CD4-positive, alpha-beta T cell (primary cell): ENCODE measurements around the gene FGFR1OP2. TPM values are rescaled to one million over a fixed set of nuclear protein-coding genes. Genes with fewer than 3 reads are reported as not detected.

Experiments
- ATAC-seq: fragments of 200-7000 bp; cut with Tn5 transposase; one replicate; pipeline ENCODE4 v1.10.0; 2022; ENCODE audit warnings: mild to moderate bottlenecking; ENCODE audit not compliant: poor library complexity
- CTCF ChIA-PET: fragments of 350-600 bp; sonication (Branson Sonifier 250); formaldehyde crosslinking; loops from one replicate; lab custom pipeline; 2021; ENCODE audit warnings: antibody characterized with exemption, inconsistent platforms; lab: Charles Lee
- POLR2A ChIA-PET: fragments of 350-600 bp; sonication (Branson Sonifier 250); formaldehyde crosslinking; loops from one replicate; lab custom pipeline; 2021; ENCODE audit warnings: antibody characterized with exemption, inconsistent platforms; lab: Charles Lee
- DNase-seq, 14 experiments: peaks; one replicate each; pipeline ENCODE4 v3.0.0-alpha.2; 2013 to 2020; ENCODE audit warnings: mixed read lengths in 2 of 14
- H3K27ac ChIP-seq, 2 donors: one replicate each; pipeline versions ENCODE4 v1.5.1 to v1.7.0; 2013; ENCODE audit warnings: low read length in 2 of 2, low read depth in 1 of 2, mild to moderate bottlenecking in 1 of 2
- H3K27me3 ChIP-seq, 2 experiments: 1 replicate in 1 of 2; 2 replicates in 1 of 2; pipeline versions ENCODE4 v1.6.1 to v1.7.0; 2013; ENCODE audit warnings: low read length in 2 of 2, control low read depth in 1 of 2, mild to moderate bottlenecking in 1 of 2, moderate library complexity in 1 of 2; ENCODE audit not compliant: insufficient read depth in 2 of 2, control insufficient read depth in 1 of 2
- H3K36me3 ChIP-seq: one replicate; pipeline ENCODE4 v1.6.1; 2013; ENCODE audit warnings: low read length, control low read depth; ENCODE audit not compliant: insufficient read depth
- H3K4me1 ChIP-seq: one replicate; pipeline ENCODE4 v1.6.1; 2013; ENCODE audit warnings: low read length, control low read depth; ENCODE audit not compliant: insufficient read depth
- H3K4me3 ChIP-seq: one replicate; pipeline ENCODE4 v1.5.1; 2013; ENCODE audit warnings: mild to moderate bottlenecking, low read length, moderate library complexity
- H3K9me3 ChIP-seq, 2 experiments: 1 replicate in 1 of 2; 2 replicates in 1 of 2; pipeline versions ENCODE4 v1.6.1 to v1.7.0; 2013; ENCODE audit warnings: low read length in 2 of 2, mild to moderate bottlenecking in 2 of 2, control low read depth in 1 of 2, moderate library complexity in 1 of 2; ENCODE audit not compliant: control insufficient read depth in 1 of 2, insufficient read depth in 1 of 2
- H3K27ac Mint-ChIP-seq: one replicate; pipeline ENCODE4 v1.8.0; 2020; ENCODE audit warnings: mixed read lengths
- H3K27me3 Mint-ChIP-seq: one replicate; pipeline ENCODE4 v1.8.0; 2021; ENCODE audit warnings: mixed read lengths
- H3K36me3 Mint-ChIP-seq: one replicate; pipeline ENCODE4 v1.8.0; 2021; ENCODE audit warnings: low read depth, mixed read lengths
- H3K4me1 Mint-ChIP-seq: one replicate; pipeline ENCODE4 v1.8.0; 2021; ENCODE audit warnings: low read depth, mixed read lengths
- H3K4me3 Mint-ChIP-seq: one replicate; pipeline ENCODE4 v1.8.0; 2020; ENCODE audit warnings: mild to moderate bottlenecking, mixed read lengths
- H3K9me3 Mint-ChIP-seq: one replicate; pipeline ENCODE4 v1.8.0; 2020; ENCODE audit warnings: mixed read lengths
- intact Hi-C, 2 experiments: fragments of 100-400 bp; cut with DNase I in 1 of 2; cut with micrococcal nuclease in 1 of 2; formaldehyde crosslinking; loops; one replicate each; pipeline versions ENCODE4 v1.15.1 to v1.9.0; 2023 to 2025; cut with DNase I, micrococcal nuclease
- total RNA-seq, 174 experiments: library from RNA in 2 of 174; stranded (reverse) in 2 of 174; gene quantifications; one replicate each; pipeline ENCODE4 v1.2.3 and lab custom pipeline; 2021 to 2026
- TF ChIP-seq, protein P1 (sequence below): fragments of 200-600 bp; IDR thresholded peaks from one replicate; pipeline ENCODE4 v1.8.0; 2022; ENCODE audit warnings: antibody characterized with exemption, mild to moderate bottlenecking

The FGFR1OP2 gene
- total RNA-seq, 2 experiments from 2014 or later, result 44.8 to 46.8 TPM

DNA sequence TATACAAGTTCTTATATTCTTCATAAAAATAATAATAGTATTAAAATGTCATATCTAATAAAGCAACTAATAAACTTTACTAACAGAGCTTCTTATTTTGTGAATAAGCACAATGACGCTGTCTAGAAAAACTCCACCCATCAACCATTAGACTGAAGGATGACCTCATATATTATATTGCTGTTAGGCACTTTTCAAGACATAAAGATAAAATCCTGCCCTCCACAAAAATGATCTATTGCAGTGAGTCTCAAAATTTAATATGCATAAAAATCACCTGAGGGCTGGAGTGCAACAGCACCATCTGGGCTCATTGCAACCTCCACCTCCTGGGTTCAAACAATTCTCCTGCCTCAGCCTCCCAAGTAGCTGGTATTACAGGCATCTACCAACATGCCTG, 55.8 kb downstream of the FGFR1OP2 start:
- Histone ChIP-seq H3K27me3 (no peaks in the 10 kb centered on the region), H3K9me3 (no peaks in the 10 kb centered on the region), H3K4me1 (no peaks in the 10 kb centered on the region), H3K27ac (no peak overlapping the region), H3K4me3 (no peak overlapping the region), H3K36me3 (peaks cover 46% of the 10 kb centered on the region)
- DNase-seq (no peak), ATAC-seq (no peak)
- TF ChIP-seq, protein P1, sequence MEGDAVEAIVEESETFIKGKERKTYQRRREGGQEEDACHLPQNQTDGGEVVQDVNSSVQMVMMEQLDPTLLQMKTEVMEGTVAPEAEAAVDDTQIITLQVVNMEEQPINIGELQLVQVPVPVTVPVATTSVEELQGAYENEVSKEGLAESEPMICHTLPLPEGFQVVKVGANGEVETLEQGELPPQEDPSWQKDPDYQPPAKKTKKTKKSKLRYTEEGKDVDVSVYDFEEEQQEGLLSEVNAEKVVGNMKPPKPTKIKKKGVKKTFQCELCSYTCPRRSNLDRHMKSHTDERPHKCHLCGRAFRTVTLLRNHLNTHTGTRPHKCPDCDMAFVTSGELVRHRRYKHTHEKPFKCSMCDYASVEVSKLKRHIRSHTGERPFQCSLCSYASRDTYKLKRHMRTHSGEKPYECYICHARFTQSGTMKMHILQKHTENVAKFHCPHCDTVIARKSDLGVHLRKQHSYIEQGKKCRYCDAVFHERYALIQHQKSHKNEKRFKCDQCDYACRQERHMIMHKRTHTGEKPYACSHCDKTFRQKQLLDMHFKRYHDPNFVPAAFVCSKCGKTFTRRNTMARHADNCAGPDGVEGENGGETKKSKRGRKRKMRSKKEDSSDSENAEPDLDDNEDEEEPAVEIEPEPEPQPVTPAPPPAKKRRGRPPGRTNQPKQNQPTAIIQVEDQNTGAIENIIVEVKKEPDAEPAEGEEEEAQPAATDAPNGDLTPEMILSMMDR, result no peak
- no peaks in the 10 kb centered on the region for H3K9me3 Mint-ChIP-seq
- H3K4me3 Mint-ChIP-seq, result no peak overlapping the region
- no peak overlapping the region for H3K27ac Mint-ChIP-seq
- CTCF ChIA-PET, result no interaction called here
- peaks cover 78% of the 10 kb centered on the region for H3K36me3 Mint-ChIP-seq
- POLR2A ChIA-PET, result no interaction called here
- no peaks in the 10 kb centered on the region for H3K27me3 Mint-ChIP-seq
- H3K4me1 Mint-ChIP-seq, result no peaks in the 10 kb centered on the region
- intact Hi-C loops, result no loop called here

DNA sequence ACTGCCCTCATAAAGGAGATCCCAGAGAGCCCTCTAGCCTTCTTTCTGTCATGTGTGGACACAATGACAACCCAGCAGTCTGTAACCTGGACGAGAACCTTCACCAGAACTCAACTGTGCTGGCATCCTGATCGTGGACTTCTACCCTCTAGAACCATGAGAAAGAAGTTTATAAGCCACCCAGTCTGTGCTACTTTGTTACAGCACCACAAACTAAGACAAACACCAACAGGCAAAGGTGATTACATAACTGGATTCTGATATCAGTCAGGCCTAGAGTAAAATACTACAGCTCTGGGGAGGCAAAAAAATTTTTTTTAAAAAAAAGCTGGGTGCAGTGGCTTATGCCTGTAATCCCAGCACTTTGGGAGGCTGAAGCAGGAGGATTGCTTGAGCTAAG, 57.4 kb downstream of the FGFR1OP2 start:
- Mint-ChIP-seq H3K4me3 (no peak overlapping the region), H3K27ac (no peak overlapping the region), H3K4me1 (no peaks in the 10 kb centered on the region), H3K27me3 (no peaks in the 10 kb centered on the region), H3K9me3 (no peaks in the 10 kb centered on the region), H3K36me3 (peaks cover 77% of the 10 kb centered on the region)
- ATAC-seq (no peak), DNase-seq (no peak)
- Histone ChIP-seq H3K9me3 (no peaks in the 10 kb centered on the region), H3K27me3 (no peaks in the 10 kb centered on the region), H3K4me3 (no peak overlapping the region), H3K4me1 (no peaks in the 10 kb centered on the region), H3K36me3 (peaks cover 37% of the 10 kb centered on the region), H3K27ac (no peak overlapping the region)
- TF ChIP-seq, protein P1, result no peak
- ChIA-PET CTCF (interaction anchor here (1.5 to 2.0 kb wide), 2 partner anchors 18 to 24 kb away, joined by 3 to 6 read pairs; partner anchors contain the start of gene TM7SF3), POLR2A (no interaction called here)
- intact Hi-C loops, result no loop called here

DNA sequence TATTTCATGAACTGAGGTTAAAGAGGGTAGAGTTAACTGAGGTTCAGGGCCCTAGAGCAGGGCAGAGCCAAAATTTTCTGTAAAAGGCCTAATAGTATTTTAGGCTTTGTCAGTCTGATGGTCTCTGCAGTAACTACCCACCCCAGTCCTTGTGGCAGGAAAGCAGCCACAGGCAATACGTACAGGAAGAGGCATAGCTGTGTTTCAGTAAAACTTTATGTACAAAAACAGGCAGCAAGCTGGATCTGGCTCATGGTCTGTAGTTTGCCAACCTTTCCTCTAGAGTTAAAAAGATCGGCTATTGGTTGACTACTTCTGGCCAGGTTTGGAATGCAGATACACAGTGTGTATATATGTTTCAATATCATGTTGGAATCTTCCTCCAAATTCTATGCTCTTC, 58.7 kb downstream of the FGFR1OP2 start:
- POLR2A ChIA-PET, result no interaction called here
- DNase-seq (no peak), ATAC-seq (no peak)
- H3K4me3 Mint-ChIP-seq, result no peak overlapping the region
- no peaks in the 10 kb centered on the region for H3K9me3 Mint-ChIP-seq
- intact Hi-C loops, result no loop called here
- H3K27ac ChIP-seq, result no peak overlapping the region
- no peaks in the 10 kb centered on the region for H3K9me3 ChIP-seq
- peaks cover 35% of the 10 kb centered on the region for H3K36me3 ChIP-seq
- H3K4me1 Mint-ChIP-seq, result peaks cover 8% of the 10 kb centered on the region
- TF ChIP-seq, protein P1, result no peak
- H3K27ac Mint-ChIP-seq, result no peak overlapping the region
- no peaks in the 10 kb centered on the region for H3K27me3 Mint-ChIP-seq
- CTCF ChIA-PET, result interaction anchor here (0.6 to 2.0 kb wide), 3 partner anchors 17 to 113 kb away, joined by 3 to 6 read pairs (median 3); partner anchors contain the start of gene TM7SF3
- H3K4me3 ChIP-seq, result no peak overlapping the region
- peaks cover 80% of the 10 kb centered on the region for H3K36me3 Mint-ChIP-seq
- no peaks in the 10 kb centered on the region for H3K27me3 ChIP-seq
- H3K4me1 ChIP-seq, result peaks cover 4% of the 10 kb centered on the region
